PC-9 (cell line): Measurements from ENCODE around the gene RINL.

Experiments used
- EZH2 ChIP-seq: fragments of 200-600 bp; sonication (generic); IDR thresholded peaks from 2 replicates; pipeline ENCODE4 v1.8.0; 2017; ENCODE audit warnings: antibody characterized with exemption, low read depth
- TF ChIP-seq, protein P1 (sequence below): fragments of 200-600 bp; sonication (generic); conservative IDR thresholded peaks from 2 replicates; pipeline ENCODE4 v1.6.1; 2017; ENCODE audit warnings: mixed run types, antibody characterized with exemption, mild to moderate bottlenecking, moderate library complexity

DNA sequence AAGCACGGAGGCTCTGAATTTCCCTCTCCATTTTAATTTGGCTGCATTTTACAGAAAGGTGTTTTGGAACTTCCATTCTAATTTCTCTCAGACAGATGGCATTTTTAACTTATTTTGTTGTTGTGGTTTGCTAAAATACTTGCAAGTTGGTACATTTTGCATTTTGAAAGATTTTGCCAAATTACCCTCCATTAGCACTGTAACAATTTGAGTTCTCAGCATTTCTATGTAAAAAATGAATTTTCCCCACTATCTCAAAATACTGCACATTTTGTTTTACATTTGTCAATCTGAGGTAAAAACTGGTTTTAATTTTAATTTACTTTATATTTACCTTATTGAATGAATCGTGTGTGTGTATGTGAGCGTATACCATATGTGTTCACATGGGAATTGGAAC lies 21.3 kb downstream of the RINL start:
- no peak for TF ChIP-seq EZH2
- TF ChIP-seq, protein P1, sequence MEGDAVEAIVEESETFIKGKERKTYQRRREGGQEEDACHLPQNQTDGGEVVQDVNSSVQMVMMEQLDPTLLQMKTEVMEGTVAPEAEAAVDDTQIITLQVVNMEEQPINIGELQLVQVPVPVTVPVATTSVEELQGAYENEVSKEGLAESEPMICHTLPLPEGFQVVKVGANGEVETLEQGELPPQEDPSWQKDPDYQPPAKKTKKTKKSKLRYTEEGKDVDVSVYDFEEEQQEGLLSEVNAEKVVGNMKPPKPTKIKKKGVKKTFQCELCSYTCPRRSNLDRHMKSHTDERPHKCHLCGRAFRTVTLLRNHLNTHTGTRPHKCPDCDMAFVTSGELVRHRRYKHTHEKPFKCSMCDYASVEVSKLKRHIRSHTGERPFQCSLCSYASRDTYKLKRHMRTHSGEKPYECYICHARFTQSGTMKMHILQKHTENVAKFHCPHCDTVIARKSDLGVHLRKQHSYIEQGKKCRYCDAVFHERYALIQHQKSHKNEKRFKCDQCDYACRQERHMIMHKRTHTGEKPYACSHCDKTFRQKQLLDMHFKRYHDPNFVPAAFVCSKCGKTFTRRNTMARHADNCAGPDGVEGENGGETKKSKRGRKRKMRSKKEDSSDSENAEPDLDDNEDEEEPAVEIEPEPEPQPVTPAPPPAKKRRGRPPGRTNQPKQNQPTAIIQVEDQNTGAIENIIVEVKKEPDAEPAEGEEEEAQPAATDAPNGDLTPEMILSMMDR, result no peak
